Fibroblast of pulmonary artery (primary cell): ENCODE results near the gene MOB3B.

Source experiments
- DNase-seq: peaks from one replicate; pipeline ENCODE4 v3.0.0-alpha.2; 2010; ENCODE audit warnings: low read depth
- H3K4me3 ChIP-seq: replicated peaks from 2 replicates; pipeline ENCODE4 v1.5.1; 2011; ENCODE audit warnings: low read depth, mild to moderate bottlenecking, control low read depth, low read length, moderate library complexity
- TF ChIP-seq, protein P1 (sequence below): IDR thresholded peaks from 2 replicates; pipeline ENCODE4 v1.5.1; 2011; ENCODE audit warnings: mild to moderate bottlenecking, control low read depth, low read length, inconsistent platforms; ENCODE audit errors: missing control alignments

The MOB3B gene

GRCh38 chr9:27474305-27474704, 55.3 kb downstream of the MOB3B start:
- H3K4me3 ChIP-seq = no peak overlapping the region
- no peak for DNase-seq
- TF ChIP-seq, protein P1, sequence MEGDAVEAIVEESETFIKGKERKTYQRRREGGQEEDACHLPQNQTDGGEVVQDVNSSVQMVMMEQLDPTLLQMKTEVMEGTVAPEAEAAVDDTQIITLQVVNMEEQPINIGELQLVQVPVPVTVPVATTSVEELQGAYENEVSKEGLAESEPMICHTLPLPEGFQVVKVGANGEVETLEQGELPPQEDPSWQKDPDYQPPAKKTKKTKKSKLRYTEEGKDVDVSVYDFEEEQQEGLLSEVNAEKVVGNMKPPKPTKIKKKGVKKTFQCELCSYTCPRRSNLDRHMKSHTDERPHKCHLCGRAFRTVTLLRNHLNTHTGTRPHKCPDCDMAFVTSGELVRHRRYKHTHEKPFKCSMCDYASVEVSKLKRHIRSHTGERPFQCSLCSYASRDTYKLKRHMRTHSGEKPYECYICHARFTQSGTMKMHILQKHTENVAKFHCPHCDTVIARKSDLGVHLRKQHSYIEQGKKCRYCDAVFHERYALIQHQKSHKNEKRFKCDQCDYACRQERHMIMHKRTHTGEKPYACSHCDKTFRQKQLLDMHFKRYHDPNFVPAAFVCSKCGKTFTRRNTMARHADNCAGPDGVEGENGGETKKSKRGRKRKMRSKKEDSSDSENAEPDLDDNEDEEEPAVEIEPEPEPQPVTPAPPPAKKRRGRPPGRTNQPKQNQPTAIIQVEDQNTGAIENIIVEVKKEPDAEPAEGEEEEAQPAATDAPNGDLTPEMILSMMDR = no peak

- no peak overlapping the region for H3K4me3 ChIP-seq
- TF ChIP-seq, protein P1 = no peak
- DNase-seq = no peak
Measured at GRCh38 chr9:27473111-27473529, 56.5 kb downstream of the MOB3B start.

GRCh38 chr9:27472195-27472594, 57.4 kb downstream of the MOB3B start:
- no peak overlapping the region for H3K4me3 ChIP-seq
- no peak for DNase-seq
- TF ChIP-seq, protein P1 = no peak

DNA sequence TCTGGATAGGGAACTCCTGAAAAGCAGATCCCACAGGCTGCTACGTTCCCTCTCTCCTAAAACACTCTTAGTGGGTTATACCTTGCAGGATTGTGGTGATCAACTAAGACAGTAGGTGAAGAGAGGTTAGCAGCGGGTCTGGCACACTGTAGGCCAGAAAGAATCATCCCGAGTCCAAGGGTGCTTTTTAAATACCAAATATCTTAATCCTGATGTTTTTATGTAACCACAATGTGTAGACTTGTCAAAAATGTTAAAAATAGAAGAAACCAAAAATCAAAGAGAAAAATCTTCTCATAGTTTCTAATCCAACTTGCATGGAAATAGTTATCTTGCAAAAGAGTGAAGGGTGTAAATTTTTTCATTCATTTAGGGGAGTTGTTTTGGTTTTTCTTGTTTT, 57.8 kb downstream of the MOB3B start:
- H3K4me3 ChIP-seq = no peak overlapping the region
- TF ChIP-seq, protein P1 = no peak
- no peak for DNase-seq

- TF ChIP-seq, protein P1 = no peak
- DNase-seq = no peak
- no peak overlapping the region for H3K4me3 ChIP-seq
Measured at GRCh38 chr9:27471366-27471765, 58.2 kb downstream of the MOB3B start.

GRCh38 chr9:27470291-27470856, 59.2 kb downstream of the MOB3B start:
- no peak for DNase-seq
- no peak overlapping the region for H3K4me3 ChIP-seq
- TF ChIP-seq, protein P1 = no peak

- DNase-seq = no peak
- TF ChIP-seq, protein P1 = no peak
- no peak overlapping the region for H3K4me3 ChIP-seq
Measured at GRCh38 chr9:27469550-27469949, 60.1 kb downstream of the MOB3B start.
